Psoas muscle (tissue), 8 donors: ENCODE results near the gene RETREG1. TPM values are rescaled to one million over a fixed set of nuclear protein-coding genes. Genes with fewer than 3 reads are reported as not detected.
"Not testable (repeated sequence)": the region's sequence is repeated elsewhere in the genome, so short reads cannot be mapped to it uniquely, and the experiment has no call there.

Experiments
- ATAC-seq, 4 donors: fragments of 200-7000 bp; cut with Tn5 transposase; one replicate each; pipeline ENCODE4 v1.9.1; 2020; ENCODE audit warnings: moderate library complexity in 3 of 4, mild to moderate bottlenecking in 2 of 4
- DNase-seq, 2 donors: peaks; one replicate each; pipeline ENCODE4 v3.0.0-alpha.2; 2020
- H3K27ac ChIP-seq: fragments of 200-600 bp; one replicate; pipeline ENCODE4 v1.8.0; 2022
- H3K27me3 ChIP-seq, 3 donors: fragments of 200-600 bp in 1 of 3; one replicate each; pipeline versions ENCODE4 v1.6.1 to v1.8.0; 2013 to 2022; ENCODE audit warnings: low read length in 2 of 3, mild to moderate bottlenecking in 2 of 3, moderate library complexity in 1 of 3; ENCODE audit not compliant: insufficient read depth in 3 of 3
- H3K36me3 ChIP-seq, 2 donors: fragments of 200-600 bp in 1 of 2; one replicate each; pipeline versions ENCODE4 v1.6.1 to v1.8.0; 2013 to 2022; ENCODE audit warnings: low read depth in 1 of 2, mild to moderate bottlenecking in 1 of 2, moderate library complexity in 1 of 2; ENCODE audit not compliant: insufficient read depth in 1 of 2
- H3K4me1 ChIP-seq: fragments of 200-600 bp; one replicate; pipeline ENCODE4 v1.8.0; 2022
- H3K4me3 ChIP-seq: fragments of 200-600 bp; one replicate; pipeline ENCODE4 v1.8.0; 2022; ENCODE audit warnings: mild to moderate bottlenecking
- H3K9me3 ChIP-seq: fragments of 200-600 bp; one replicate; pipeline ENCODE4 v1.8.0; 2022
- WGBS, 3 donors: extraction: QIAGEN DNeasy Blood & Tissue Kit; methylation state at CpG; one replicate each; pipeline versions ENCODE4 v1.1.6 to v1.1.7; 2013; 5-methylcytosine and 5-hydroxymethylcytosine counted together
- intact Hi-C, 2 donors: fragments of 100-400 bp; cut with DNase I; formaldehyde crosslinking; loops; one replicate each; pipeline versions ENCODE4 v1.11.0 to v1.14.2; 2022
- polyA plus RNA-seq, 3 donors: library from polyadenylated mRNA; stranded (reverse); fragments of 200-250 nt; gene quantifications; one replicate each; pipeline ENCODE4 v1.2.3, GENCODE V29; 2013
- total RNA-seq, 4 donors: library from RNA; stranded (reverse); fragmentation: NEBNext Ultra II Directional in 2 of 4; extraction: Animal tissue kit (Norgen Biotek cat#: 25700) in 2 of 4; gene quantifications; one replicate each; pipeline versions ENCODE4 v1.2.1 to v1.2.4, GENCODE V29; 2021 to 2023
- TF ChIP-seq, protein P1 (sequence below): fragments of 200-600 bp; IDR thresholded peaks from one replicate; pipeline ENCODE4 v1.8.0; 2022; ENCODE audit warnings: antibody characterized with exemption
- donor health status: healthy with polysubstance abuse.
- donor health status: DM: no; HTN: no; CAD: no; lungs with moderate emphysema.
- donor health status: Bipolar disorder and iron deficiency.
- donor health status: healthy.
- donor health status: DM: yes; HTN: yes; CAD: no.
- donor health status: DM: no; HTN: no; CAD: no.
- donor health status: DM: no; HTN: no; CAD: no.
- donor health status: DM: yes; HTN: yes; CAD: no.

Gene RETREG1
- total and polyA plus RNA-seq, 7 donors: 2.1 to 252 (median 191) TPM

DNA sequence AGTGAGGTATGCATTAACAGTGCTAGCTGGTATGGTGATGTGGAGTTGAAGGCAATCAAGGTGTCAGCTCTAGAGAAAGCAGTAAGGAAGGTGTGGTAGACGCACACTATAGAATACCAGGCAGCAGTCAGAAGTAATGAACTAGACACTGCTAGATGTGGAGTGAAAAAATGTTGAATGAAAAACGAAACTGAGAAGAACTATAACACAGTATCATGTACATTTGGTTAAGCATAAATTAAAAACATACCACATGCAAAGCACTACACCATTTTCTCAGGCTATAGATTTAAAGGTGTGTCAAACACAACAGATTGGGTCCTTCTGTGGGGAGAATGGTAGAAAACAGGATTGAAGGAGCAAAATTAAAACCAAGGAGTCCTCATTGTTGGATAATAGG is 166.6 kb downstream of the RETREG1 start:
- intact Hi-C loops: loop anchor here in 1 of 2 donors (10.0 kb wide), 1 partner anchor 285 kb away; no protein-coding TSS in a partner anchor
- 84 to 94% (median 84%) methylated on average over 2 of the region's 2 CpGs for WGBS, 3 donors

DNA sequence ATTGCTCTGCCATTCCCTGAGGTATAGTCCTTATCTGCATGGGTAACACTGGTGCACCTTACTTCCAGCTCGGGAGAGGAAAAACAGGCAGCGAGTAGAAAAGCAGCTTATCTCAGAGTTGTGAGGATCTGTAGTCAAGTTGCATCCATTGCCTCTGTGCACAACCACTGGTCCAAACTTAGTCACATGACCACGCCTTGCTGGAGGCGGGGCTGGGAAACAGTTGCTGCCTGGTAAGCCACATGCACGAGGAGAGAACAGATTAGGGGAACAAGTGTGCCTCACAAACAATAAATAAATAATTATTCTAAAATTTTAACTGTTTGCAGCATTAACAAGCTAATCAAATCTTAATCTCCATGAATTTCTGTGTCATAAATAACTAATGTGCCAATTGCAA is 169.8 kb downstream of the RETREG1 start:
- Histone ChIP-seq H3K27ac (no peak overlapping the region), H3K27me3 (no peaks in the 10 kb centered on the region), H3K4me3 (no peak overlapping the region), H3K9me3 (no peaks in the 10 kb centered on the region), H3K4me1 (no peaks in the 10 kb centered on the region), H3K36me3 (peaks cover 16 to 66% of the 10 kb centered on the region in 2 donors)
- ATAC-seq (no peak), DNase-seq (no peak)
- intact Hi-C loops: no loop called here
- 82 to 86% (median 84%) methylated on average over 5 of the region's 5 CpGs for WGBS, 3 donors
- TF ChIP-seq, protein P1, sequence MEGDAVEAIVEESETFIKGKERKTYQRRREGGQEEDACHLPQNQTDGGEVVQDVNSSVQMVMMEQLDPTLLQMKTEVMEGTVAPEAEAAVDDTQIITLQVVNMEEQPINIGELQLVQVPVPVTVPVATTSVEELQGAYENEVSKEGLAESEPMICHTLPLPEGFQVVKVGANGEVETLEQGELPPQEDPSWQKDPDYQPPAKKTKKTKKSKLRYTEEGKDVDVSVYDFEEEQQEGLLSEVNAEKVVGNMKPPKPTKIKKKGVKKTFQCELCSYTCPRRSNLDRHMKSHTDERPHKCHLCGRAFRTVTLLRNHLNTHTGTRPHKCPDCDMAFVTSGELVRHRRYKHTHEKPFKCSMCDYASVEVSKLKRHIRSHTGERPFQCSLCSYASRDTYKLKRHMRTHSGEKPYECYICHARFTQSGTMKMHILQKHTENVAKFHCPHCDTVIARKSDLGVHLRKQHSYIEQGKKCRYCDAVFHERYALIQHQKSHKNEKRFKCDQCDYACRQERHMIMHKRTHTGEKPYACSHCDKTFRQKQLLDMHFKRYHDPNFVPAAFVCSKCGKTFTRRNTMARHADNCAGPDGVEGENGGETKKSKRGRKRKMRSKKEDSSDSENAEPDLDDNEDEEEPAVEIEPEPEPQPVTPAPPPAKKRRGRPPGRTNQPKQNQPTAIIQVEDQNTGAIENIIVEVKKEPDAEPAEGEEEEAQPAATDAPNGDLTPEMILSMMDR: no peak

More for the DNA sequence above, 166.6 kb downstream of the RETREG1 start:
- DNase-seq (no peak), ATAC-seq (no peak)
- Histone ChIP-seq H3K36me3 (peaks cover 21 to 76% of the 10 kb centered on the region in 2 donors), H3K4me1 (no peaks in the 10 kb centered on the region), H3K27ac (no peak overlapping the region), H3K27me3 (no peaks in the 10 kb centered on the region), H3K9me3 (no peaks in the 10 kb centered on the region), H3K4me3 (no peak overlapping the region)
- TF ChIP-seq, protein P1: no peak

DNA sequence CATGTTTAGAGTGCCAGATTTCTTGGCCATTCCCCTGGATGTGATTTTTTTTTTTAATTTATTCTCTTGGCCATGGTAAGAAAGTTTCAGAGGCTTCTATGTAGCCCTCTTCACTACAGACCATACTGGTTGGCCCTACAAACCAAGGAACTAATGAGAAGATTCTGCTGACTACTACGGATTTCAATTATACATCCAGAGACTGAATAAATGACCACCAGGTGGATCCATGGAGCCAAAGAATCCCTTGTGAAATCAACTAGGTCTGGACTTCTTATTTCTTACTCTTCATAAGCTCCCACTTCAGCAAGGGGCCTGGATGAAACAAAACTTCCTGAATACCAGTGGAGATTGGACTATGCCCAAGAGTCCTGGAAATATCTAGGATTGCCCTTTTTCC is 178.8 kb downstream of the RETREG1 start:
- Histone ChIP-seq H3K27me3 (no peaks in the 10 kb centered on the region), H3K4me3 (no peak overlapping the region), H3K27ac (no peak overlapping the region), H3K4me1 (no peaks in the 10 kb centered on the region), H3K36me3 (no peaks in the 10 kb centered on the region), H3K9me3 (no peaks in the 10 kb centered on the region)
- TF ChIP-seq, protein P1: peak; percentile 19
- DNase-seq: no peak
- ATAC-seq: peak in 2 of 4 donors; percentile 34 to 70
- intact Hi-C loops: no loop called here
- 62 to 64% (median 63%) methylated on average over 1 of the region's 1 CpG for WGBS, 3 donors

DNA sequence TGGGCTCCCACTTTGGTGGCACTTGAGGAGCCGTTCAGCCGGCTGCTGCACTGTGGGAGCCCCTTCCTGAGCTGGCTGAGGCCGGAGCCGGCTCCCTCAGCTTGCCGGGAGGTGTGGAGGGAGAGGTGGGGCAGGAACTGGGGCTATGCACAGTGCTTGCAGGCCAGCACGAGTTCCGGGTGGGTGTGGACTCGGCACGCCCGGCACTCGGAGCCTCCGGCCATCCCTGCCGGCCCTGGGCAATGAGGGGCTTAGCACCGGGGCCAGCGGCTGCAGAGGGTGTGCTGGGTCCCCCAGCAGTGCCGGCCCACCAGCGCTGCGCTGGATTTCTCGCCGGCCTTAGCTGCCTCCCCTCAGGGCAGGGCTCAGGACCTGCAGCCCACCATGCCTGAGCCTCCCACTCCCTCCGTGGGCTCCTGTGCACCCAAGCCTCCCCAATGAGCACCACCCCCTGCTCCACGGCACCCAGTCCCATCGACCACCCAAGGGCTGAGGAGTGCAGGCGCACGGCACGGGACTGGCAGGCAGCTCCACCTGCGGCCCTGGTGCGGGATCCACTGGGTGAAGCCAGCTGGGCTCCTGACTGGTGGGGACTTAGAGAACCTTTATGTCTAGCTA is 180.6 kb downstream of the RETREG1 start:
- H3K27me3 ChIP-seq, H3K27ac ChIP-seq, intact Hi-C loops, H3K9me3 ChIP-seq, H3K4me3 ChIP-seq, H3K4me1 ChIP-seq, H3K36me3 ChIP-seq, DNase-seq, ATAC-seq: not testable (repeated sequence)
- 87 to 92% (median 90%) methylated on average over 17 to 28 of the region's 28 CpGs for WGBS, 3 donors

DNA sequence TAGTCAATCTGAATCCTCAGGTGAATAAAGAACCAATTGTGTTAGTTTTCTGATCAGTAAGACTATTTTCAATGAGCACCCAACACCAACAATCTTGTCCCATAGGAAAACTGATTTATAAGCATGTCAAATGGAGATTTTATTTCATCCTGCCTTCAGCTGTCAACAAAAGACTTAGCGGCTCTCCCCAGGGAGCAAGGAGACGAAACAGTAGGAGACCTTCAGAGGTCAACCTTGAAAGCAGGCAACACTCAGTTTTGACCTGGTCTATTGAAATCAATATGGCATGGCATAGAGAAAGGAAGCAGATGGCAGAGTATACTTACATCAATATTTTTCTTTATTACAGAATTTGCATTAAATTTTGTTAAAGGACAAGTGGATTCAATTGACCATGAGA is 185.3 kb downstream of the RETREG1 start:
- Histone ChIP-seq H3K4me3 (no peak overlapping the region), H3K27me3 (peaks cover 1 to 4% (median 3%) of the 10 kb centered on the region in 3 donors), H3K27ac (no peak overlapping the region), H3K9me3 (no peaks in the 10 kb centered on the region), H3K36me3 (no peaks in the 10 kb centered on the region), H3K4me1 (no peaks in the 10 kb centered on the region)
- DNase-seq (no peak), ATAC-seq (no peak)
- intact Hi-C loops: no loop called here
- 20 to 23% (median 20%) methylated on average over 2 of the region's 2 CpGs for WGBS, 3 donors
- TF ChIP-seq, protein P1: no peak
